GM12878 (cell line): Measurements from ENCODE around the gene SGMS1. TPM values are rescaled to one million over a fixed set of nuclear protein-coding genes. Genes with fewer than 3 reads are reported as not detected.

Experiments
- ATAC-seq: fragments of 200-7000 bp; cut with Tn5 transposase; 3 replicates; pipeline ENCODE4 v1.9.1; 2020; ENCODE audit warnings: mild to moderate bottlenecking, moderate library complexity
- BruUV-seq: library from RNA; stranded (reverse); fragments of 400-500 nt; replicated peaks from 2 replicates; lab custom pipeline; 2021; lab: Mats Ljungman, UMichigan
- CTCF ChIA-PET: fragments of 300-600 bp; sonication (Branson Sonifier 250); formaldehyde crosslinking; extraction: SDS; loops from one replicate; lab custom pipeline; 2021; ENCODE audit warnings: inconsistent platforms; lab: Yijun Ruan, JAX
- POLR2A ChIA-PET: fragments of 350-600 bp; formaldehyde crosslinking; extraction: SDS; loops from one replicate; lab custom pipeline; 2021; ENCODE audit warnings: inconsistent platforms; lab: Charles Lee
- RAD21 ChIA-PET: fragments of 300-600 bp; sonication (Branson Sonifier 250); formaldehyde crosslinking; loops from one replicate; lab custom pipeline; 2023; ENCODE audit warnings: antibody characterized with exemption; ENCODE audit not compliant: unreplicated experiment; lab: Charles Lee
- SMC1A ChIA-PET: fragments of 300-600 bp; sonication (Branson Sonifier 250); formaldehyde crosslinking; loops from one replicate; lab custom pipeline; 2023; ENCODE audit not compliant: unreplicated experiment, uncharacterized antibody; lab: Charles Lee
- DNase-seq: peaks from one replicate; pipeline ENCODE4 v3.0.0-alpha.2; 2011; ENCODE audit warnings: low read depth, low spot score
- FAIRE-seq: peaks from 3 replicates; lab custom pipeline; 2011; peaks lifted over from hg19 to GRCh38; lab: Jason Lieb, UNC
- H2AFZ ChIP-seq: 2 replicates; pipeline ENCODE4 v1.6.0; 2011; ENCODE audit warnings: low read depth, low read length, control low read depth; ENCODE audit not compliant: control insufficient read depth
- H3K27ac ChIP-seq: 2 replicates; pipeline ENCODE4 v1.5.1; 2011; ENCODE audit warnings: control low read depth; ENCODE audit not compliant: control insufficient read depth, insufficient read depth
- H3K27me3 ChIP-seq, 2 experiments: replicated peaks in 1 of 2; 2 replicates each; pipeline versions ENCODE4 v1.6.0 to v1.6.1; 2011; ENCODE audit warnings: low read length in 1 of 2; ENCODE audit not compliant: control insufficient read depth in 2 of 2, insufficient read depth in 2 of 2
- H3K36me3 ChIP-seq, 2 experiments: 2 replicates each; pipeline ENCODE4 v1.5.1; 2011; ENCODE audit warnings: low read length in 1 of 2; ENCODE audit not compliant: control insufficient read depth in 2 of 2, insufficient read depth in 2 of 2
- H3K4me1 ChIP-seq: 2 replicates; pipeline ENCODE4 v1.6.1; 2011; ENCODE audit warnings: mild to moderate bottlenecking, low read length, moderate library complexity, mixed read lengths; ENCODE audit not compliant: control insufficient read depth, insufficient read depth
- H3K4me2 ChIP-seq: 2 replicates; pipeline ENCODE4 v1.6.0; 2011; ENCODE audit warnings: control low read depth; ENCODE audit not compliant: control insufficient read depth, insufficient read depth
- H3K4me3 ChIP-seq: fragments of 200-600 bp; sonication (generic); 2 replicates; pipeline ENCODE4 v1.5.1; 2016
- H3K79me2 ChIP-seq: 2 replicates; pipeline ENCODE4 v1.6.0; 2011; ENCODE audit warnings: low read length; ENCODE audit not compliant: control insufficient read depth, insufficient read depth
- H3K9ac ChIP-seq: 2 replicates; pipeline ENCODE4 v1.8.0; 2011; ENCODE audit warnings: low read length, control low read depth, mixed read lengths; ENCODE audit not compliant: control insufficient read depth, insufficient read depth
- H3K9me3 ChIP-seq: replicated peaks from 3 replicates; pipeline ENCODE4 v1.5.1; 2011; ENCODE audit warnings: mild to moderate bottlenecking, low read length; ENCODE audit not compliant: control insufficient read depth, insufficient read depth
- H4K20me1 ChIP-seq: 2 replicates; pipeline ENCODE4 v1.6.0; 2011; ENCODE audit not compliant: control insufficient read depth, insufficient read depth
- NBN ChIP-seq: fragments of 450-650 bp; IDR thresholded peaks from 2 replicates; pipeline ENCODE4 v1.6.1; 2016
- SIN3A ChIP-seq: IDR thresholded peaks from 2 replicates; pipeline ENCODE4 v1.6.1; 2012; ENCODE audit warnings: low read depth, low read length, improper control_type of control experiment
- ZNF24 ChIP-seq: fragments of 450-650 bp; IDR thresholded peaks from 2 replicates; pipeline ENCODE4 v1.6.1; 2017; ENCODE audit warnings: antibody characterized with exemption, mild to moderate bottlenecking
- WGBS: methylation state at CpG from one replicate; pipeline ENCODE4 v1.1.6; 2016; ENCODE audit warnings: low lambda C conversion rate; ENCODE audit not compliant: insufficient replicate concordance, insufficient coverage; ENCODE audit errors: missing lambda C conversion rate; 5-methylcytosine and 5-hydroxymethylcytosine counted together
- in situ Hi-C: fragments of 300-500 bp; cut with MboI; formaldehyde crosslinking; loops from 9 replicates; pipeline ENCODE4 v1.14.3; 2018; ENCODE audit warnings: mixed read lengths
- intact Hi-C: fragments of 100-400 bp; cut with micrococcal nuclease; formaldehyde crosslinking; loops from one replicate; pipeline ENCODE4 v1.14.2; 2022; ENCODE audit not compliant: unreplicated experiment
- polyA plus RNA-seq, 11 experiments: library from polyadenylated mRNA; depleted of rRNA in 4 of 11; unstranded in 6 of 11; stranded (reverse) in 5 of 11; fragments of >200 nt; fragmentation: Nextera tagmentation in 4 of 11; fragmentation: Illumina TruSeq in 1 of 11; extraction: Ambion mirVana in 4 of 11; extraction: Trizol in 1 of 11; gene quantifications; 1 replicate in 1 of 11; 2 replicates in 10 of 11; pipeline versions ENCODE4 v1.2.1 to v1.2.3, GENCODE V29; 2011 to 2016; ENCODE audit warnings: inconsistent platforms in 2 of 11, missing spikeins in 2 of 11, low read depth in 1 of 11
- total RNA-seq, 4 experiments: library from RNA; depleted of rRNA in 3 of 4; stranded (reverse); fragments of >200 nt in 3 of 4; fragmentation: Illumina TruSeq in 1 of 4; extraction: Trizol in 1 of 4; gene quantifications; 2 replicates each; pipeline versions ENCODE4 v1.2.1 to v1.2.3, GENCODE V29; 2013 to 2021
- TF ChIP-seq, protein P1 (sequence below): IDR thresholded peaks from 2 replicates; pipeline ENCODE4 v1.6.1; 2012; ENCODE audit warnings: low read depth, low read length, improper control_type of control experiment
- TF ChIP-seq, protein P2 (sequence below): IDR thresholded peaks from 2 replicates; pipeline ENCODE4 v1.6.1; 2011; ENCODE audit warnings: borderline replicate concordance, low read depth, mild to moderate bottlenecking, moderate library complexity, mixed read lengths, low read length; ENCODE audit not compliant: insufficient read depth; ENCODE audit errors: extremely low read length

Gene SGMS1
- total and polyA plus RNA-seq, 10 of the 15 experiments (the other 5 are each of a cell fraction or from before 2014, with no cell fraction given), result 1.4 to 14.5 (median 4.9) TPM

DNA sequence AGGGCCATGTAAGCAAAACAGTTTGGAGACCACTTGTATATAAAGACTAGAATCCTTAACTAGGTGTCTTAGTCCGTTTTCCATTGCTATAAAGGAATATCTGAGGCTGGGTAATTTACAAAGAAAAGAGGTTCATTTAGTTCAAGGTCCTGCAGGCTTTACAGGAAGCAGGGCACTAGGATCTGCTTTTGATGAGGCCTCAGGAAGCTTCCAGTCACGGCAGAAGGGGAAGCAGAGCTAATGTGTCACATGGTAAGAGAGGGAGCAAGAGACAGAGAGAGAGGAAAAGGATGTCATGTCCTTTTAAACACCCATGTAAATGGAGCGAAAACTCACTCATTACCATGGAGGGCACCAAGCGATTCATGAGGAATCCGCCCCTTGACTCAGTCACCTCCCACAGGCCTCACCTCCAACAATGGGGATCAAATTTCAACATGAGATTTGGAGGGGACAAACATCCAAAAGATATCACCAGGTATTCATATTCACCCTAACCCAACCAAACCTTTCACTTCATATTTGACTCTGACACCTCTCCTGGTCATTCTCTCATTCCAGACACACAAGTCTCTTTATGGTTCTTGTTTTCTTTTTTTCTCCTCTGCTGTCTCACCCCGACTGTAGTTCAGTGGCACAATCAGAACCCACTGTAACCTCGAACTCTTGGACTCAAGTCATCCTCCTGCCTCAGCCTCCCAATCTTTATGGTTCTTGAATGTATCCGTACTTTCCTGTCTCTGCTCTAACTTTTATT, 342.4 kb downstream of the SGMS1 start:
- DNase-seq, result no peak
- CTCF ChIA-PET, result interaction anchor here (1.2 to 1.5 kb wide), 2 partner anchors 22 to 30 kb away, joined by 3 read pairs; no protein-coding TSS in a partner anchor
- no TSS peak for BruUV-seq

More for the DNA sequence above, 342.4 kb downstream of the SGMS1 start:
- Histone ChIP-seq H3K4me1 (no peaks in the 10 kb centered on the region), H4K20me1 (no peaks in the 10 kb centered on the region), H2AFZ (no peak overlapping the region), H3K79me2 (no peaks in the 10 kb centered on the region), H3K4me3 (no peak overlapping the region), H3K36me3 (no peaks in the 10 kb centered on the region), H3K27me3 (peaks cover 0 to 2% of the 10 kb centered on the region in 2 experiments; a peak in 2 of 4 replicates), H3K27ac (no peak overlapping the region), H3K9ac (no peak overlapping the region), H3K9me3 (no peaks in the 10 kb centered on the region), H3K4me2 (no peak overlapping the region)
- in situ Hi-C loops, result no loop called here
- ChIA-PET SMC1A (interaction anchor here (0.6 to 1.1 kb wide), 2 partner anchors 21 to 374 kb away, joined by 3 to 5 read pairs; no protein-coding TSS in a partner anchor), RAD21 (no interaction called here), POLR2A (no interaction called here)
- ATAC-seq (no peak), FAIRE-seq (no peak)
- intact Hi-C loops, result no loop called here
- TF ChIP-seq NBN (no peak), SIN3A (no peak), ZNF24 (no peak)
- TF ChIP-seq, protein P1, sequence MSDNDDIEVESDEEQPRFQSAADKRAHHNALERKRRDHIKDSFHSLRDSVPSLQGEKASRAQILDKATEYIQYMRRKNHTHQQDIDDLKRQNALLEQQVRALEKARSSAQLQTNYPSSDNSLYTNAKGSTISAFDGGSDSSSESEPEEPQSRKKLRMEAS, result no peak
- TF ChIP-seq, protein P2, sequence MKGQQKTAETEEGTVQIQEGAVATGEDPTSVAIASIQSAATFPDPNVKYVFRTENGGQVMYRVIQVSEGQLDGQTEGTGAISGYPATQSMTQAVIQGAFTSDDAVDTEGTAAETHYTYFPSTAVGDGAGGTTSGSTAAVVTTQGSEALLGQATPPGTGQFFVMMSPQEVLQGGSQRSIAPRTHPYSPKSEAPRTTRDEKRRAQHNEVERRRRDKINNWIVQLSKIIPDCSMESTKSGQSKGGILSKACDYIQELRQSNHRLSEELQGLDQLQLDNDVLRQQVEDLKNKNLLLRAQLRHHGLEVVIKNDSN, result no peak
- WGBS, result 47% methylated on average over 8 of the region's 8 CpGs
